ENCODE measurements around the gene TRAF3IP3.

DNA sequence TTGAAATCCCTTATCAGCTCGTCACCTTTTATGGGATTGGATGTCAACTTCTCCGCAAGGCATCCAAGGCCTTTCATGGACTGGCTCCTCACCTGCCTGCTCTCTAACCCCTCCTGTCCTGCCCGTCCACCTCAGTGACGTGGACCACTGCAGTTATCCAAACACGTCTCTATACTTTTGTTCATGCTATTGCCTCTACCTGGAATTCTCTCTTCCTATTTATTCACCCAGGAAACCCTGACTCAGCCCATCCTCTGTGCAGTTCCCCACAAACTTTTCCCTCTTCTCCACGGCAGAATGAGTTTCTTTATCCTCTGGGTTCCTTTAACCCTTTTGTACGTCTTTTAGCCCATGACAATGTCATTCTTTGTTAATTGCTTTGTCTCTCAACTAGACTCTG is 66.9 kb downstream of the TRAF3IP3 start:
- TF ChIP-seq SUZ12 (IDR thresholded peaks at IDR 0.05; ENCODE audit: extremely low read depth, insufficient read depth, insufficient read length) (no peak), YY1 (IDR thresholded peaks at IDR 0.05; ENCODE audit: insufficient read depth, insufficient read length) (no peak), ZNF274 (IDR thresholded peaks at IDR 0.05; ENCODE audit: low read depth, low read length) (no peak)
